Astrocyte of the spinal cord (primary cell): ENCODE results near the gene SLIT1.

Experiments used
- DNase-seq: peaks from one replicate; pipeline ENCODE4 v3.0.0; 2011; ENCODE audit warnings: low read depth, low spot score
- H3K4me3 ChIP-seq: 2 replicates; pipeline ENCODE4 v1.5.1; 2011; ENCODE audit warnings: low read depth, mild to moderate bottlenecking, low read length, moderate library complexity
- CTCF ChIP-seq: IDR thresholded peaks from 2 replicates; pipeline ENCODE4 v1.5.1; 2012; ENCODE audit warnings: low read depth, mild to moderate bottlenecking, low read length, inconsistent platforms
- in situ Hi-C: cut with HindIII; loops from 2 replicates; pipeline ENCODE4 v1.10.0; 2017; ENCODE audit warnings: low sequenced_read_pairs

Gene SLIT1

DNA sequence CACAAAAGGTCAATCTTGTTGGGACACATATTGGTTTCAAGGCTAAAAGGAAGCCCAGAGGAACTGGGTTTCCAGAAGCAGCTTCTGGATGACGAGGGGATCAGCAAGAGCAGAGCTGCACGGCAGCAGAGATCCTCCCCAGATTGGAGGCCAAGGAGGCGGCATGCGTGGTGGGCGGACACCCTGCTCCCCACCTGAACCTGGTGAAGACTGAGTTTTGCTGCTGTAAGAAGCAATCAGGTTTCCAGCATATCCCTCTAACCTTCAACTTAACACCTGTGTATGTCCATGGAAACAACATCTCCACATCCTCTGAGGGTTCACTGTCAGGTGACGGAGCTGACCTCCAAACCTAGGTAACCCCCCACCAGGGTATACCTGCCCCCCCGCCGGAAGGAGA lies 35.1 kb downstream of the SLIT1 start:
- TF ChIP-seq CTCF: no peak
- in situ Hi-C loops: no loop called here

DNA sequence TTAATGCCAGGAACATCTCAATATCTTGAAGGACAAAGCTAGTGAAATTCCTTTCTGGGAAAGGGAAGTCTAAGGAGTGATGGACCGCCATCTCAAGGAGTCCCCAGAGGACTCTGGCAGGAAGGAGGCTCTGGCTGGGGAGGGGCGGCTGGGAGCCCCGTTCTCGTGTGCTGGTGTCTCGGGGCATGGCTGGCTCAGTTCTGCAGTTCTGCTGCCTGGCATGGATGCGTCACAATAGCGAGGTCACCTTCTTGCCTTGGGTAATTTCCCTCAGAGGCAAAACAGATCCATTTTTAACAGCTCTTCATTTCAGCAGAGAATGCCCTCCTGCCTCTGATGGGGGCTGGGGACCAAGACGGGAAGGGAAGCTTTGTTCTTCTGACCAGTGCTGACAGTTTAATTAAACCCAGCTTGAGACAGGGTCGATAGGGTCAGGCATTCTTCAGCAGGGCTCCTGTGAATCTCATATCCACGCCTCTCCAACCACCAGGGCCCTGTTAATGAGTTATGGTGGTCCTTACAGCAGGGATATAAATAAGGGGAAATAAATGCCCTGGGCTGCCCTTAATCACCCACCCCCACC lies 35.7 kb downstream of the SLIT1 start:
- TF ChIP-seq CTCF: no peak
- no peak for DNase-seq
- in situ Hi-C loops: no loop called here
- no peak overlapping the region for H3K4me3 ChIP-seq

More for the DNA sequence above, 35.1 kb downstream of the SLIT1 start:
- H3K4me3 ChIP-seq: no peak overlapping the region
- no peak for DNase-seq

- no peak for TF ChIP-seq CTCF
- DNase-seq: no peak
- in situ Hi-C loops: no loop called here
- no peak overlapping the region for H3K4me3 ChIP-seq
Observed at GRCh38 chr10:97149079-97149531, 36.7 kb downstream of the SLIT1 start.

DNA sequence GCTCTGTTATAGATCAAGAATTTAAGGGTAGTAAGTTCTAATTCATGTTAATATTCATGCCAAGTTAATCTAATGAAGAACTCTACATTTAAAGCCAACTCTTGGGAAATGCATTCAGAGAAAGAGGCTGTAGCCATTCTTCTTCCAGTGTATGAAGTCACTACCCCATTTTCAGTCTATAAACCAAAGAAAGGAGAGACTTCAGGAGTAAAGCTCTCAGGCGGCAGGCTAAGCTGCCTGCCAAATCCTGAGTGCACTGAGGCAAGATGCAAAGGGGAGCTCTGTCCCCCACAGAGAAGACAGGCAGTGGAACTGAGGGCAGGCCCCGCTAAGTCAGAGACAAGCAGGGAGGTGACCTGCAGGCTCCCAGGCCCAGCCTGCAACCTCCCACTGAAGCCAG lies 41.5 kb downstream of the SLIT1 start:
- no peak for TF ChIP-seq CTCF
- DNase-seq: no peak
- in situ Hi-C loops: no loop called here
- H3K4me3 ChIP-seq: no peak overlapping the region

- H3K4me3 ChIP-seq: no peak overlapping the region
- no peak for TF ChIP-seq CTCF
- DNase-seq: no peak
- in situ Hi-C loops: no loop called here
Observed at GRCh38 chr10:97142834-97143233, 42.9 kb downstream of the SLIT1 start.

- no peak for TF ChIP-seq CTCF
- in situ Hi-C loops: no loop called here
- no peak for DNase-seq
- H3K4me3 ChIP-seq: no peak overlapping the region
Observed at GRCh38 chr10:97140902-97141745, 44.6 kb downstream of the SLIT1 start.
